Ishikawa (cell line): ENCODE results near the gene RGS7.

Source experiments
- EGR1 ChIP-seq: IDR thresholded peaks from 2 replicates; pipeline ENCODE4 v1.6.1; 2012
- EP300 ChIP-seq: IDR thresholded peaks from 2 replicates; pipeline ENCODE4 v1.6.1; 2012; ENCODE audit warnings: borderline replicate concordance
- RAD21 ChIP-seq: IDR thresholded peaks from 2 replicates; pipeline ENCODE4 v1.6.1; 2012; ENCODE audit warnings: low read depth
- TAF1 ChIP-seq: IDR thresholded peaks from 2 replicates; pipeline ENCODE4 v1.6.1; 2012; ENCODE audit warnings: low read depth, mild to moderate bottlenecking
- TCF12 ChIP-seq: IDR thresholded peaks from 2 replicates; pipeline ENCODE4 v1.6.1; 2012; ENCODE audit warnings: low read depth

GRCh38 chr1:240758296-240758695 is 598.7 kb downstream of the RGS7 start:
- TF ChIP-seq EGR1: no peak
- TF ChIP-seq EP300: no peak
- TF ChIP-seq RAD21: no peak
- TF ChIP-seq TCF12: no peak
- no peak for TF ChIP-seq TAF1
